Tibial nerve (tissue), 4 donors: ENCODE measurements around the gene NXPE4. TPM values are rescaled to one million over a fixed set of nuclear protein-coding genes. Genes with fewer than 3 reads are reported as not detected.

Experiments used
- DNase-seq, 2 donors: peaks; one replicate each; pipeline ENCODE4 v3.0.0-alpha.2; 2019; ENCODE audit warnings: low spot score in 2 of 2
- H3K27ac ChIP-seq, 4 donors: fragments of 200-600 bp; sonication (generic) in 3 of 4; one replicate each; pipeline ENCODE4 v1.5.1; 2017 to 2019; ENCODE audit warnings: mild to moderate bottlenecking in 1 of 4
- H3K27me3 ChIP-seq, 2 donors: fragments of 200-600 bp; sonication (generic) in 1 of 2; one replicate each; pipeline versions ENCODE4 v1.5.1 to v1.6.0; 2017 to 2019
- H3K36me3 ChIP-seq, 3 donors: fragments of 200-600 bp; sonication (generic); one replicate each; pipeline ENCODE4 v1.5.1; 2018 to 2019
- H3K4me1 ChIP-seq, 4 donors: fragments of 200-600 bp; sonication (generic) in 3 of 4; one replicate each; pipeline ENCODE4 v1.5.1; 2017 to 2019
- H3K4me3 ChIP-seq, 4 donors: fragments of 200-600 bp; sonication (generic) in 3 of 4; one replicate each; pipeline ENCODE4 v1.5.1; 2017 to 2019; ENCODE audit warnings: mild to moderate bottlenecking in 1 of 4, moderate library complexity in 1 of 4
- H3K9me3 ChIP-seq, 4 donors: fragments of 200-600 bp; sonication (generic) in 3 of 4; one replicate each; pipeline ENCODE4 v1.5.1; 2017 to 2019
- CTCF ChIP-seq, 5 experiments: fragments of 200-600 bp in 3 of 5; fragments of 450-650 bp in 2 of 5; sonication (generic) in 3 of 5; IDR thresholded peaks; one replicate each; pipeline ENCODE4 v1.5.1; 2016 to 2019; ENCODE audit warnings: antibody characterized with exemption in 5 of 5, mild to moderate bottlenecking in 3 of 5, moderate library complexity in 2 of 5
- EP300 ChIP-seq, 2 donors: sonication (generic); formaldehyde crosslinking; IDR thresholded peaks; one replicate each; pipeline ENCODE4 v1.6.1; 2017; ENCODE audit warnings: antibody characterized with exemption in 2 of 2, mild to moderate bottlenecking in 1 of 2
- POLR2A ChIP-seq, 2 donors: fragments of 450-650 bp; IDR thresholded peaks; one replicate each; pipeline ENCODE4 v1.6.1; 2017; ENCODE audit warnings: antibody characterized with exemption in 2 of 2, mild to moderate bottlenecking in 2 of 2, moderate library complexity in 2 of 2
- WGBS, 2 donors: methylation state at CpG; one replicate each; pipeline ENCODE4 v1.1.5; 2018; 5-methylcytosine and 5-hydroxymethylcytosine counted together
- total RNA-seq, 4 donors: library from RNA; depleted of rRNA; stranded (reverse); fragments of >200 nt; gene quantifications; one replicate each; pipeline ENCODE4 v1.1.0, GENCODE V29; 2016

Gene NXPE4
- total RNA-seq, 4 donors from 2014 or later = not detected

GRCh38 chr11:114622858-114623257 lies 27.3 kb upstream of the NXPE4 start:
- DNase-seq = no peak
- Histone ChIP-seq H3K27me3 (no peaks in the 10 kb centered on the region), H3K4me3 (no peak overlapping the region), H3K4me1 (no peaks in the 10 kb centered on the region), H3K36me3 (no peaks in the 10 kb centered on the region), H3K9me3 (peaks cover 0 to 38% (median 0%) of the 10 kb centered on the region in 4 donors), H3K27ac (no peak overlapping the region)
- TF ChIP-seq POLR2A (IDR thresholded peaks at IDR 0.05) (no peak), CTCF (IDR thresholded peaks at IDR 0.05) (no peak), EP300 (IDR thresholded peaks at IDR 0.05) (no peak)
- whole genome bisulfite sequencing, 2 donors = 96 to 97% methylated on average over 11 of the region's 11 CpGs

GRCh38 chr11:114621950-114622809 lies 26.6 kb upstream of the NXPE4 start:
- DNase-seq = no peak
- no peak overlapping the region for H3K27ac ChIP-seq
- peaks cover 0 to 41% (median 0%) of the 10 kb centered on the region in 4 donors for H3K9me3 ChIP-seq
- H3K27me3 ChIP-seq = no peaks in the 10 kb centered on the region
- H3K36me3 ChIP-seq = no peaks in the 10 kb centered on the region
- H3K4me3 ChIP-seq = no peak overlapping the region
- no peaks in the 10 kb centered on the region for H3K4me1 ChIP-seq
- WGBS, 2 donors = 86 to 87% methylated on average over 16 of the region's 16 CpGs
- TF ChIP-seq POLR2A (IDR thresholded peaks at IDR 0.05) = no peak
- TF ChIP-seq EP300 (IDR thresholded peaks at IDR 0.05) = no peak
- no peak for TF ChIP-seq CTCF (IDR thresholded peaks at IDR 0.05)

- WGBS, 2 donors = 90 to 93% methylated on average over 8 of the region's 8 CpGs
- TF ChIP-seq EP300 (IDR thresholded peaks at IDR 0.05) (no peak), CTCF (IDR thresholded peaks at IDR 0.05) (no peak), POLR2A (IDR thresholded peaks at IDR 0.05) (no peak)
- no peaks in the 10 kb centered on the region for H3K4me1 ChIP-seq
- H3K9me3 ChIP-seq = peaks cover 0 to 42% (median 0%) of the 10 kb centered on the region in 4 donors
- no peak overlapping the region for H3K4me3 ChIP-seq
- no peaks in the 10 kb centered on the region for H3K36me3 ChIP-seq
- no peak overlapping the region for H3K27ac ChIP-seq
- DNase-seq = no peak
- H3K27me3 ChIP-seq = no peaks in the 10 kb centered on the region
Observed at GRCh38 chr11:114621072-114621471, 25.5 kb upstream of the NXPE4 start.

- H3K9me3 ChIP-seq = peaks cover 0 to 46% (median 0%) of the 10 kb centered on the region in 4 donors
- 75 to 89% methylated on average over 10 of the region's 10 CpGs for WGBS, 2 donors
- TF ChIP-seq EP300 (IDR thresholded peaks at IDR 0.05) (no peak), POLR2A (IDR thresholded peaks at IDR 0.05) (no peak), CTCF (IDR thresholded peaks at IDR 0.05) (no peak)
- no peaks in the 10 kb centered on the region for H3K27me3 ChIP-seq
- DNase-seq = no peak
- no peaks in the 10 kb centered on the region for H3K36me3 ChIP-seq
- H3K4me1 ChIP-seq = no peaks in the 10 kb centered on the region
- H3K27ac ChIP-seq = no peak overlapping the region
- H3K4me3 ChIP-seq = no peak overlapping the region
Observed at GRCh38 chr11:114619659-114620173, 24.1 kb upstream of the NXPE4 start.

GRCh38 chr11:114618139-114618538 lies 22.6 kb upstream of the NXPE4 start:
- no peak overlapping the region for H3K27ac ChIP-seq
- DNase-seq = no peak
- WGBS, 2 donors = 90% methylated on average over 5 of the region's 5 CpGs
- TF ChIP-seq EP300 (IDR thresholded peaks at IDR 0.05) (no peak), CTCF (IDR thresholded peaks at IDR 0.05) (no peak), POLR2A (IDR thresholded peaks at IDR 0.05) (no peak)
- peaks cover 0 to 45% (median 0%) of the 10 kb centered on the region in 4 donors for H3K9me3 ChIP-seq
- H3K27me3 ChIP-seq = no peaks in the 10 kb centered on the region
- no peaks in the 10 kb centered on the region for H3K4me1 ChIP-seq
- H3K36me3 ChIP-seq = no peaks in the 10 kb centered on the region
- H3K4me3 ChIP-seq = no peak overlapping the region
